MM.1S (cell line): ENCODE results near the gene CRACDL.

Source experiments
- DNase-seq: peaks from one replicate; pipeline ENCODE4 v3.0.0-alpha.2; 2015
- H2AFZ ChIP-seq: fragments of 300-600 bp; sonication (generic); 2 replicates; pipeline ENCODE4 v1.6.0; 2016; ENCODE audit warnings: antibody characterized with exemption, low read length
- H3F3A ChIP-seq: fragments of 300-600 bp; sonication (generic); 2 replicates; pipeline ENCODE4 v1.6.1; 2016; ENCODE audit warnings: mild to moderate bottlenecking, antibody characterized with exemption, low read length, moderate library complexity, mixed read lengths; ENCODE audit not compliant: insufficient read depth
- H3K27ac ChIP-seq: fragments of 300-600 bp; sonication (generic); 2 replicates; pipeline ENCODE4 v1.5.1; 2016; ENCODE audit warnings: mild to moderate bottlenecking, low read length
- H3K27me3 ChIP-seq: fragments of 300-600 bp; sonication (generic); replicated peaks from 2 replicates; pipeline ENCODE4 v1.6.0; 2016; ENCODE audit warnings: low read length; ENCODE audit not compliant: insufficient read depth
- H3K36me3 ChIP-seq: fragments of 300-600 bp; sonication (generic); replicated peaks from 2 replicates; pipeline ENCODE4 v1.6.1; 2016; ENCODE audit warnings: mild to moderate bottlenecking, low read length, mixed read lengths; ENCODE audit not compliant: insufficient read depth
- H3K4me1 ChIP-seq: fragments of 300-600 bp; sonication (generic); 2 replicates; pipeline ENCODE4 v1.6.1; 2016; ENCODE audit warnings: low read length, mixed read lengths
- H3K4me2 ChIP-seq: fragments of 300-600 bp; sonication (generic); 2 replicates; pipeline ENCODE4 v1.6.0; 2016; ENCODE audit warnings: low read depth, low read length
- H3K4me3 ChIP-seq: fragments of 300-600 bp; sonication (generic); 2 replicates; pipeline ENCODE4 v1.5.1; 2016; ENCODE audit warnings: low read length, mixed read lengths
- H3K79me2 ChIP-seq: fragments of 300-600 bp; sonication (generic); 2 replicates; pipeline ENCODE4 v1.6.1; 2016; ENCODE audit warnings: mixed run types, low read length, mixed read lengths
- H3K9ac ChIP-seq: fragments of 300-600 bp; sonication (generic); 2 replicates; pipeline ENCODE4 v1.6.1; 2016; ENCODE audit warnings: low read length, mixed read lengths
- H3K9me2 ChIP-seq: fragments of 300-600 bp; sonication (generic); replicated peaks from 2 replicates; pipeline ENCODE4 v1.6.1; 2016; ENCODE audit warnings: mild to moderate bottlenecking, low read length, mixed read lengths; ENCODE audit not compliant: insufficient read depth
- H3K9me3 ChIP-seq: fragments of 300-600 bp; sonication (generic); replicated peaks from 2 replicates; pipeline ENCODE4 v1.6.1; 2016; ENCODE audit warnings: mild to moderate bottlenecking, low read length, mixed read lengths; ENCODE audit not compliant: insufficient read depth
- H4K20me1 ChIP-seq: fragments of 300-600 bp; sonication (generic); 2 replicates; pipeline ENCODE4 v1.6.1; 2016; ENCODE audit warnings: mild to moderate bottlenecking, low read length, moderate library complexity, mixed read lengths; ENCODE audit not compliant: insufficient read depth
- EZH2 ChIP-seq: fragments of 300-600 bp; sonication (generic); optimal IDR thresholded peaks from 2 replicates; pipeline ENCODE3; 2017; ENCODE audit warnings: low read depth, mild to moderate bottlenecking, antibody characterized with exemption, low read length, mixed read lengths
- EZH2phosphoT487 ChIP-seq: fragments of 300-600 bp; sonication (generic); IDR thresholded peaks from 2 replicates; pipeline ENCODE4 v1.6.1; 2018; ENCODE audit warnings: antibody characterized with exemption, low read length
- TF ChIP-seq, protein P1 (sequence below): fragments of 300-600 bp; sonication (generic); IDR thresholded peaks from 2 replicates; pipeline ENCODE4 v1.5.1; 2016; ENCODE audit warnings: antibody characterized with exemption, low read length, mixed read lengths

Gene CRACDL

DNA sequence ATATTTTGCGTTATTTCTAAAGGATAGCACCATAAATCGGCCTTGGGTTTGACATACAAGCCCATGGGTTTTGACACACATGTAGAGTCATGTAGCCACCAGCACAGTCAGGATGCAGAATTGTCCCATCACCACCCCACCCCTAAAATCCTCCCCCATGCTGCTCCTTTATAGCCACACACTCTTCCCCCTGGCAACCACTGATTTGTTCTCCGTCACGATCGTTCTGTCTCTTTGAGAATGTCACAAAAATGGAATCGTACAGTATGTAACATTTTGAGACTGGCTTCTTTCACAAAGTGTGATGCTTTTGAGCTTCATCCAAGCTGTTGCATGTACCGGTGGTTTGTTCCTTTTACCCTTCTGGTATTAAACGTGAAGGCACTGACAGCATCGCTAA is 39.1 kb downstream of the CRACDL start:
- H3K27me3 ChIP-seq, result no peaks in the 10 kb centered on the region
- no peaks in the 10 kb centered on the region for H3K9me2 ChIP-seq
- H3K9me3 ChIP-seq, result no peaks in the 10 kb centered on the region
- no peak overlapping the region for H3K4me3 ChIP-seq
- no peaks in the 10 kb centered on the region for H3K36me3 ChIP-seq
- no peak for TF ChIP-seq EZH2
- TF ChIP-seq, protein P1, sequence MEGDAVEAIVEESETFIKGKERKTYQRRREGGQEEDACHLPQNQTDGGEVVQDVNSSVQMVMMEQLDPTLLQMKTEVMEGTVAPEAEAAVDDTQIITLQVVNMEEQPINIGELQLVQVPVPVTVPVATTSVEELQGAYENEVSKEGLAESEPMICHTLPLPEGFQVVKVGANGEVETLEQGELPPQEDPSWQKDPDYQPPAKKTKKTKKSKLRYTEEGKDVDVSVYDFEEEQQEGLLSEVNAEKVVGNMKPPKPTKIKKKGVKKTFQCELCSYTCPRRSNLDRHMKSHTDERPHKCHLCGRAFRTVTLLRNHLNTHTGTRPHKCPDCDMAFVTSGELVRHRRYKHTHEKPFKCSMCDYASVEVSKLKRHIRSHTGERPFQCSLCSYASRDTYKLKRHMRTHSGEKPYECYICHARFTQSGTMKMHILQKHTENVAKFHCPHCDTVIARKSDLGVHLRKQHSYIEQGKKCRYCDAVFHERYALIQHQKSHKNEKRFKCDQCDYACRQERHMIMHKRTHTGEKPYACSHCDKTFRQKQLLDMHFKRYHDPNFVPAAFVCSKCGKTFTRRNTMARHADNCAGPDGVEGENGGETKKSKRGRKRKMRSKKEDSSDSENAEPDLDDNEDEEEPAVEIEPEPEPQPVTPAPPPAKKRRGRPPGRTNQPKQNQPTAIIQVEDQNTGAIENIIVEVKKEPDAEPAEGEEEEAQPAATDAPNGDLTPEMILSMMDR, result no peak
- TF ChIP-seq EZH2phosphoT487, result no peak
- no peak overlapping the region for H2AFZ ChIP-seq
- H3K4me2 ChIP-seq, result no peak overlapping the region
- H3K4me1 ChIP-seq, result 0 out of 2 replicates have a peak, but pooled peaks cover 5% of the 10 kb centered on the region
- H3K9ac ChIP-seq, result no peak overlapping the region
- H3K27ac ChIP-seq, result no peak overlapping the region
- H3F3A ChIP-seq, result no peaks in the 10 kb centered on the region
- DNase-seq, result no peak
- no peaks in the 10 kb centered on the region for H4K20me1 ChIP-seq
- H3K79me2 ChIP-seq, result no peaks in the 10 kb centered on the region

- Histone ChIP-seq H2AFZ (no peak overlapping the region), H3K9me3 (no peaks in the 10 kb centered on the region), H3F3A (no peaks in the 10 kb centered on the region), H3K9ac (no peak overlapping the region), H3K4me1 (0 out of 2 replicates have a peak, but pooled peaks cover 5% of the 10 kb centered on the region), H3K4me3 (no peak overlapping the region), H3K79me2 (no peaks in the 10 kb centered on the region), H3K36me3 (no peaks in the 10 kb centered on the region), H3K9me2 (no peaks in the 10 kb centered on the region), H3K27me3 (no peaks in the 10 kb centered on the region), H3K4me2 (0 out of 2 replicates have a peak overlapping the region, but pooled peaks have one; percentile 1), H3K27ac (no peak overlapping the region), H4K20me1 (no peaks in the 10 kb centered on the region)
- no peak for TF ChIP-seq EZH2phosphoT487
- TF ChIP-seq, protein P1, result no peak
- DNase-seq, result no peak
Measured at GRCh38 chr2:98896416-98896815, 39.6 kb downstream of the CRACDL start.

- H3K27ac ChIP-seq, result no peak overlapping the region
- no peaks in the 10 kb centered on the region for H3K9me3 ChIP-seq
- H3K9me2 ChIP-seq, result no peaks in the 10 kb centered on the region
- DNase-seq, result no peak
- peak overlapping the region; percentile 30; the same call in 1 of the 2 replicates for H2AFZ ChIP-seq
- H3K36me3 ChIP-seq, result no peaks in the 10 kb centered on the region
- H3K9ac ChIP-seq, result no peak overlapping the region
- 0 out of 2 replicates have a peak overlapping the region, but pooled peaks have one; percentile 1 for H3K4me2 ChIP-seq
- TF ChIP-seq EZH2phosphoT487 (no peak), EZH2 (no peak)
- TF ChIP-seq, protein P1, result no peak
- H3K79me2 ChIP-seq, result no peaks in the 10 kb centered on the region
- no peak overlapping the region for H3K4me3 ChIP-seq
- H3K4me1 ChIP-seq, result 0 out of 2 replicates have a peak, but pooled peaks cover 5% of the 10 kb centered on the region
- H4K20me1 ChIP-seq, result no peaks in the 10 kb centered on the region
- no peaks in the 10 kb centered on the region for H3K27me3 ChIP-seq
- no peaks in the 10 kb centered on the region for H3F3A ChIP-seq
Measured at GRCh38 chr2:98895901-98896300, 40.1 kb downstream of the CRACDL start.
